ENCODE measurements around the gene JUND.

GRCh38 chr19:18299654-18300053, 18.2 kb upstream of the JUND start:
- TF ChIP-seq CTCF (optimal IDR thresholded peaks at IDR 0.05 in 1 of 3, IDR thresholded peaks at IDR 0.05 in 1 of 3, conservative IDR thresholded peaks at IDR 0.05 in 1 of 3; ENCODE audit: extremely low read depth in 1 of 3, insufficient read depth in 2 of 3, low read length in 3 of 3) (no peak), EZH2 (IDR thresholded peaks at IDR 0.05; ENCODE audit: low read length) (no peak)
